ENCODE measurements around the gene ALKAL2. TPM values are rescaled to one million over a fixed set of nuclear protein-coding genes. Genes with fewer than 3 reads are reported as not detected.

Gene ALKAL2
- total RNA-seq, 1 donor from 2014 or later: 1.1 TPM

- H3K27ac ChIP-seq (replicated peaks): no peak overlapping the region
- H3K36me3 ChIP-seq: peaks cover 14% of the 10 kb centered on the region
- intact Hi-C loops (cut with micrococcal nuclease): no loop called here
- no peak for TF ChIP-seq CTCF (IDR thresholded peaks at IDR 0.05; ENCODE audit: borderline replicate concordance)
- H3K9me3 ChIP-seq (replicated peaks): peaks cover 23% of the 10 kb centered on the region
- DNase-seq: no peak
- H3K4me1 ChIP-seq: no peaks in the 10 kb centered on the region
- no peak overlapping the region for H3K4me3 ChIP-seq
- H3K27me3 ChIP-seq (ENCODE audit: low read depth): no peaks in the 10 kb centered on the region
Observed at GRCh38 chr2:256094-256493, 31.8 kb downstream of the ALKAL2 start.

GRCh38 chr2:255195-255594 is 32.7 kb downstream of the ALKAL2 start:
- no peak overlapping the region for H3K27ac ChIP-seq (replicated peaks)

GRCh38 chr2:254241-254640 is 33.6 kb downstream of the ALKAL2 start:
- no peaks in the 10 kb centered on the region for H3K4me1 ChIP-seq
- peaks cover 23% of the 10 kb centered on the region for H3K9me3 ChIP-seq (replicated peaks)
- H3K27me3 ChIP-seq (ENCODE audit: low read depth): no peaks in the 10 kb centered on the region
- no peak for DNase-seq
- TF ChIP-seq CTCF (IDR thresholded peaks at IDR 0.05; ENCODE audit: borderline replicate concordance): no peak
- no peak overlapping the region for H3K27ac ChIP-seq (replicated peaks)
- peaks cover 12% of the 10 kb centered on the region for H3K36me3 ChIP-seq
- no peak overlapping the region for H3K4me3 ChIP-seq
- intact Hi-C loops (cut with micrococcal nuclease): no loop called here

More at GRCh38 chr2:255195-255594, 32.7 kb downstream of the ALKAL2 start:
- no peak for DNase-seq
- H3K4me1 ChIP-seq: no peaks in the 10 kb centered on the region
- H3K27me3 ChIP-seq (ENCODE audit: low read depth): no peaks in the 10 kb centered on the region
- peaks cover 8% of the 10 kb centered on the region for H3K36me3 ChIP-seq
- H3K9me3 ChIP-seq (replicated peaks): peaks cover 23% of the 10 kb centered on the region
- H3K4me3 ChIP-seq: no peak overlapping the region
- TF ChIP-seq CTCF (IDR thresholded peaks at IDR 0.05; ENCODE audit: borderline replicate concordance): no peak
- intact Hi-C loops (cut with micrococcal nuclease): no loop called here

- no peak for DNase-seq
- Histone ChIP-seq H3K9me3 (replicated peaks) (peaks cover 18% of the 10 kb centered on the region), H3K27ac (replicated peaks) (no peak overlapping the region), H3K27me3 (ENCODE audit: low read depth) (no peaks in the 10 kb centered on the region), H3K36me3 (peaks cover 16% of the 10 kb centered on the region), H3K4me1 (no peaks in the 10 kb centered on the region), H3K4me3 (no peak overlapping the region)
- TF ChIP-seq CTCF (IDR thresholded peaks at IDR 0.05; ENCODE audit: borderline replicate concordance): no peak
- intact Hi-C loops (cut with micrococcal nuclease): no loop called here
Observed at GRCh38 chr2:253202-253638, 34.7 kb downstream of the ALKAL2 start.

GRCh38 chr2:252001-252602 is 35.8 kb downstream of the ALKAL2 start:
- Histone ChIP-seq H3K36me3 (peaks cover 21% of the 10 kb centered on the region), H3K4me3 (no peak overlapping the region), H3K27ac (replicated peaks) (no peak overlapping the region), H3K9me3 (replicated peaks) (peaks cover 7% of the 10 kb centered on the region), H3K27me3 (ENCODE audit: low read depth) (no peaks in the 10 kb centered on the region), H3K4me1 (no peaks in the 10 kb centered on the region)
- intact Hi-C loops (cut with micrococcal nuclease): no loop called here
- no peak for TF ChIP-seq CTCF (IDR thresholded peaks at IDR 0.05; ENCODE audit: borderline replicate concordance)
- DNase-seq: no peak

All from left ventricle myocardium inferior (tissue), 1 donor.